HG03460 (cell line): ENCODE measurements around the gene ZNF804A.

Experiments
- ATAC-seq: cut with Tn5 transposase; IDR thresholded peaks from one replicate; pipeline ENCODE4 v1.9.1; 2021; ENCODE audit not compliant: unreplicated experiment

Gene ZNF804A

DNA sequence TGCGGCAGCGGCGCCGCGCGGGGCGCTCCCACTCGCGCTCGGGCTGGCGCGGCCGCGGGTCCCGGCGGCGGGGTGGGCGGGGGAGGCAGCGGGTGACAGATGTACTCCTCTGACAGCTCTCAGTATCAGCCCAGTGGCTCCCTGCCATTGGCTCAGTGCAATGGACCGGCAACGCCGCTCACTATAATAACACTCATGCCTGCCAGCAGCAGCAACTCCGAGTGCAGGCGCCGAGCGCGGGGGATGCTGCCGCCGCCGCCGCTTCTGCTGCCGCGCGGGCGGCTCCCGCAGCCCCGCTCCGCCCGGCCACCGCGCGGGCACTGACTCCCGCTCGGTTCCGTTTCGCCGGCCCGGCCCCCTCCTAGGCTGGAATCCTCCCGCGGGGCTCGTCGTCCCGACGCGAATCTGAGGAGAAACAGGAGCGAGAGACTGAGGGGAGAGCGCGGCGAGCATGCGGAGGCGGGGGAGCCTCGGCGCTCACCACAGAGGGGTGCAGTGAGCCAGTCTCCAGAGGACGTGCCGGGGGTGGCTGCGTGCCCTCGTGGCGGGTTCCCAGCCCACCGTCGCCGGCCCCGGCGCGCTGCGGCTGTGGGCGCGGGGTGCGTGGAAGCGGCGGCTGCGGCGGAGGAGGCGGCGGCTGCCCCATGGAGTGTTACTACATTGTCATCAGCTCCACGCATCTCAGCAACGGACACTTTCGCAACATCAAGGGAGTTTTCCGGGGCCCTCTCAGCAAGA lies at the start of gene ZNF804A:
Gene ZNF804A, plus strand, starts transcription at position 214 of the 738 bp plus-strand sequence. Its CDS starts 431 bp downstream, at position 645.
- ATAC-seq, result peak; percentile 80

GRCh38 chr2:184549153-184549552 lies 49.2 kb upstream of the ZNF804A start:
- no peak for ATAC-seq

DNA sequence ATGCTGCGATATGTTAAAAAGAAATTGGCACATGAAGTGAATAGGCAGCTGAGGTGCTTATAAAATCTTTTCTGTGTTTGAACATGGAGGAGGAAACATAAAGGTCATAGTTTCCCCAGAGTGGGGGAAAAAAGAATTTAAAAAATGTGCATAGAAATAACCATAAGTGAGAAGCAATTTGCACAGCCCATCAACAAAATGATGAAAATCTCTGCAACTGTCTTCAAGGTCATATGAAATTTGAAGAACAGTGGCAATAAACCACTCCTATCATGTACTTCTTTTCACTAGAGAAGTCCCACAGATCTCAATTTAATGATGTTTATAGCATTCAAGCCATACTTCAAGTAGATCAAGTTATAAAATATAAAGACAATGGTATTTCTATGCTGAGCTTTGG lies 46.7 kb upstream of the ZNF804A start:
- ATAC-seq, result no peak

GRCh38 chr2:184554736-184555135 lies 43.6 kb upstream of the ZNF804A start:
- no peak for ATAC-seq

DNA sequence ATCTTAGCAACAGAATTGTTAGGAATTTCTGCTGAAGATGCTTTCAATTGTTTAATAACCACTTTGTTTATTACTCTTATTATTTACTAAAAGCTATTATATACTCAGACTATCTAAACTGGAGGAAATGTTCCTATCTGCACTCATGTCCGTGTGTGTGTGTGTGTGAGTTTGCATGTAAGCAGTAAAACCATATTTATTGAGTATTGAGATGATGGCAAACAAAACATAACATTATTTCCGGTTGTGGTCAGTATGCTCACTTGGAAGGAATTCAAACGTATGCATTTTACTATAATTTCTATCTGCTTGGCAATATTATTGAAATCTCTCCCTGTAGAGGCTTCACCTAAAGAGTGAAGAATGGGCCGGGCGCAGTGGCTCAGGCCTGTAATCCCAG lies 43.0 kb upstream of the ZNF804A start:
- no peak for ATAC-seq

GRCh38 chr2:184556639-184557038 lies 41.7 kb upstream of the ZNF804A start:
- no peak for ATAC-seq

DNA sequence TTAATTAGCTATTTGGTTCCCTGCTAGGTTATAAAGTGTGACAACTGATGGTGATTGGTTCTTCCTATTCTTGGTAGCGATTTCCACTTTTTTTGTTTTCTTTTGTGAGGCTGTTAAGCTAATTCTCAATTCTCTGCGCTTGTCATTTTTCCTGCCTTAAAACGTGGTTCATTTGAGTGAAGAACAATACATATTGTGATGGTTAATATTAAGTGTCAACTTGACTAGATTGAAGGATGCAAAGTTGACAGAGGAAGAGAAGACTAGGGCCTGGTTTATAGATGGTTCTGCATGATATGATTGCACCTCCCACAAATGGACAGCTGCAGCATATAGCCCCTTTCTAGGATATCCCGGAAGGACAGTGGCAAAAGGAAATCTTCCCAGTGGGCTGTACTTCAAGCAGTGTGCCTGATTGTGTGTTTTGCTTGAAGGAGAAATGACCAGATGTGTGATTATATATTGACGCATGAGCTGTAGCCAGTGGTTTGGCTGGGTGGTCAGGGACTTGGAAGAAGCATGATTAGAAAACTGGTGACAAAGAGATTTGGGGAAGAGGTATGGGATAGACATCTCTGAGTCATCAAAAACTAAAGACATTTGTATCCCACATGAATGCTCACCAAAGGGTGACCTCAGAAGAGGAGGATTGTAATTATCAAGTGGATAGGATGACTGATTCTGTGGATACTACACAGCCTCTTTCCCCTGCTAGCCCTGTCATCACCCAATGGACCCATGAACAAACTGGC lies 39.4 kb upstream of the ZNF804A start:
- ATAC-seq, result no peak

DNA sequence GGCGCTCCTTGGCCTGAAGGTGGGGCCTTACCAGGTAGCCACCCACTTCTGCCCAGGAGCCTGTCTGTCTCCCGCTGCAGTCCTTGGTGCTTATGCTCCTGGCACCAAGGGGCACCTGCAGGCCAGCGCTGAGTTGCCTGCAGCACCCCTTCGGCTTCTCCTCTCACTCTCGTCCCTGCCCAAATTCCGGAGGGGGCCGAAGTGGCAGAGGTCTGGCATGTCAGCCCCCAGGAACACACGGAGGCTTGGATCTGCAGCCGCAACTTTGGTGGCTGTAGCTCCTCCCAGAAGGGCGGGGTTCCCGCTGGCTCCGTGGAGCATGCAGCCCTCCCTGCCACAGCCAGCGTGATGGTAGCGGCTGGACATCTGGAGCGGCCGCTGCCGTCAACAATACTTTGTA lies 37.7 kb upstream of the ZNF804A start:
- ATAC-seq, result no peak

DNA sequence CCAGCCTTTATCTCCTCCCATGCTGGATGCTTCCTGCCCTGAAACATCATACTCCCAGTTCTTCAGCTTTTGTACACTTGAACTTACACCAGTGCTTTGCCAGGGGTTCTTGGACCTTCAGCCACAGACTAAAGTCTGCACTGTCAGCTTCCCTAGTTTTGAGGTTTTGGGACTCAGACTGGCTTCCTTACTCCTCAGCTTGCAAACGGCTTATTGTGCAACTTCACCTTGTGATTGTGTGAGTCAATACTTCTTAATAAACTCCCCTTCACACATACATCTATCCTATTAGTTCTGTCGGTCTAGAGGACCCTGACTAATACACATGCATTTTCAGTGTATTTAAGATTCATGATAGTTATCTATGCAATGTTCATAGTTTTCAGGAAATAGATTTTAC lies 35.8 kb upstream of the ZNF804A start:
- ATAC-seq, result no peak

DNA sequence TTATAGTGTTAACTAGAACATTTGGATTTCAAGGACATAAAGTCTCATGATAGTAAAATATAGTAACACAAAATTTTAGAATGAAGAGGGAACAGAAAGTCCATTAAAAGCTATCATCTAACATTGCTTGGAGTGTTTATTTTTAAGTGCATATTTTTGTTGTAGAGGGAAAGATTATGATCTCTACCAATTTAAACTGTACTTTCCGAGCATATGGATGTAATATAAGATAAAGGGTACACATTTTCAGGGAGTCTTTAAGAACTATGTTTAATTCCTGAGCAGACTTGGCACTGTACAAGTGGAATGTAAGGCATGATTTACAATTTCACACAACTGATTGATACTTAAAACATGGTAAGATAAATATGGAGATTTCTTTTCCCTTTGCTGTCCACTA lies 34.2 kb upstream of the ZNF804A start:
- no peak for ATAC-seq

DNA sequence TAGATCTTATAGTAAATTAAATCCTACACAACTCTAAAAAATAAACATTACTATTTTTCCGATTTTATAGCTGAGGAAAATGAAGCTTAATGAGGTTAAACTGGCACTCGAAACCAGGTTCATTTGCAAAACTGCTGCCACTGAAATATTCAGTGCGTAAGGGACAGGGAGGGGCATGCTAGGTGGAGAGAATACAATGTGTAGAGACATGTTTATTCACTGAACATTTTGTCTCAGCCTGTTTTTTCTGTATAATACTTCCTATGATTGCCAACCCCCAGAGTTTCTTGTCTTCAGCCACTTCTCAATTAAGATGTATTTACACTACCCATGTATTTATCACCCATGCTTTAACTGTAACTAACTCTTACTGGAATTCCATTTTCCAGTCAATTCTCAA lies 31.6 kb upstream of the ZNF804A start:
- ATAC-seq, result no peak

GRCh38 chr2:184577056-184577455 lies 21.3 kb upstream of the ZNF804A start:
- ATAC-seq, result no peak

DNA sequence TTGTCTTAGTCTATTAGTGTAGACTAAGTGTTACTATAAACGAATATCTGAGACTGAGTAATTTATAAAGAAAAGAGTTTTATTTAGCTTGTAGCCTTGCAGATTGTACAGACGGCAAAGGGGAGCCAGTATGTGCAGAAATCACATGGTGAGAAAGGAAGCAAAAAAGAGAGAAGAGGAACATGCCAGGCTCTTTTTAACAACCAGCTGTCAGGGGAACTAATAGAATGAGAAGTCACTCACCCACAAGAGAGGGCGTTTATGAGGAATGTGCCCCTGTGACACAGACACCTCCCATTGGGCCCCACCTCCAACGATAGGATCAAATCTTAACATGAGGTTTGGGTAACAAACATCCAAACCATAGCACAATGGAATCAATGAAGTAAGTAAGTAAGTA lies 20.6 kb upstream of the ZNF804A start:
- no peak for ATAC-seq

- no peak for ATAC-seq
Measured at GRCh38 chr2:184579226-184579625, 19.1 kb upstream of the ZNF804A start.

DNA sequence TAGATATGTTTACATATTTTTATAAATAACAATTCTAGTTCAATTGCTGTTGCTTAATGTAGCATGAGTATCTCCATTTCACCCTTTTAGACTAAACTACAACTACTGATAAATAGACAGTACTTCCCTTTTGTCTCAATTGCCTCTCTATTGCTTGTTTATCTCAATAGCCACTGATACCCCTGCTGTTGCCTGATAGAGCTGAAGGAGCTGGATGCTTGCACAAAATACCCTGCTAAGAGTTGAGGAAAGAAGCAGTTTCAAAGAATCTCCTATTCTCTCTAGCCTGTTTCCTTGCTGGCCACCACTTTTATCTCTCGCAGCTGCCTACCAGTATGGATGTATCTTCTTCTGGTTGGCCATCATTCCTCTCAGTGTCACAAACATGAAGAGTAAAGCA lies 16.9 kb upstream of the ZNF804A start:
- ATAC-seq, result no peak

- no peak for ATAC-seq
Measured at GRCh38 chr2:184589261-184589660, 9.1 kb upstream of the ZNF804A start.

DNA sequence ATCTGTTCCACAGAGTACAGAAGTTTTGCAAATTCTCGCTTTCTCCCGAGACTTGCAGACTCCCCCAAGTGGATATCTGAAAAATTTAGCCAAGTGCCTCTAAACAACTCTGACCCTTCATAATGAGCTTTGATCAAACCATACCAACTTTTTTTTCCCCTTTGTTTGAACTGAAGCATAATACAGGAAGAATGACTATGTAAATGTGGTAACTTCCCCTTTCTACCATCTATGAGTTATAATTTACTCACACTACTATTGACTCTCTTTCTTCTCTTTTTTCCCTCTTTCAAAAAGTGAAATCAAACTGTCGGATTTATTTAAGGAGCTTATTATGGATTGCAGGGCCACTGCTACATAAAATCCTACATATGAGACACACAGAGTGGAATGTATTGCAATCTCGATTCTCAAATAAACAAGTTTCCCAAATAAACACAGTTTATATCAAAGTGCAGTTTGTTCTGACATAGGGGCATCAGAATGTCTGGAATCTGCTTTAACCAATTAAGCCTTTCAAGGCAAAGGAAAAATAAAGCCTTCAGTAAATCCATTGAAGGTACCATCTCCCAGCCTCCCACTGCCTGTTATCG lies 1.4 kb upstream of the ZNF804A start:
- no peak for ATAC-seq

DNA sequence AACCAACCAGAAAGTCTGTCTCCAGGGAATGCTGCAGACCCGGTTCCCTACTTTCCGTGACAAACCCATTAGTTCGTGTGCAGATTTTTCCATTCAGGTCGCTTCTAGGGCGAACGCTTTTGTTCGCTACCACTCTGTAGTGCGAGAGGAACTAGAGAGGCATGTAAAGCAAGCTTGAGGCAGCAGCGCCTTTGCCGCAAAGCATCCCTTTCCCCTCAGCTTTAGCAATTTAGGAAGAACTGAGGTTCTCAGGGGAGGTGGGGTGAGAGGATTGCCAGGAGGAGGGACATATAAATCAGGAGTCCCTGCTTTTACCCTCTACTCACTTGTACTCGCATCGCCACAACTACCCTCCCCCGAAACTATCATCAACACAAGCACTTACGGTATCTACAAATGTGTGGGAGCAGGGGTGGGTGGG lies 748 bp upstream of the ZNF804A start:
- ATAC-seq, result no peak

DNA sequence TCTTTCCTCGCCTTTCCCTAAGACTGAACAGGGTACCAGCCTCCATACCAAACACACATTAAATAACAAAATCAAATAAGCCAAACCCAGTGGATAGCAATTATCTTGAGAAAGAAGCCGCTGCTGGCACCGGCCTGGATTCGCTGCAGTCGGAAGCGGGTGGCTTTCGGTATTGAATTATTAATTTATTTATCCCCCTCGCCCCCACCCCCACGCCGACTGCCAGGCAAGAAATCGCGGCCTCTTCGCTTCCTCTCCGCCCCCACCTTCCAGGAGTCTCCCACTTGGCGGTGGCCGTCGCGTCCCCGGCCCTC lies 370 bp upstream of the ZNF804A start:
- ATAC-seq, result no peak

DNA sequence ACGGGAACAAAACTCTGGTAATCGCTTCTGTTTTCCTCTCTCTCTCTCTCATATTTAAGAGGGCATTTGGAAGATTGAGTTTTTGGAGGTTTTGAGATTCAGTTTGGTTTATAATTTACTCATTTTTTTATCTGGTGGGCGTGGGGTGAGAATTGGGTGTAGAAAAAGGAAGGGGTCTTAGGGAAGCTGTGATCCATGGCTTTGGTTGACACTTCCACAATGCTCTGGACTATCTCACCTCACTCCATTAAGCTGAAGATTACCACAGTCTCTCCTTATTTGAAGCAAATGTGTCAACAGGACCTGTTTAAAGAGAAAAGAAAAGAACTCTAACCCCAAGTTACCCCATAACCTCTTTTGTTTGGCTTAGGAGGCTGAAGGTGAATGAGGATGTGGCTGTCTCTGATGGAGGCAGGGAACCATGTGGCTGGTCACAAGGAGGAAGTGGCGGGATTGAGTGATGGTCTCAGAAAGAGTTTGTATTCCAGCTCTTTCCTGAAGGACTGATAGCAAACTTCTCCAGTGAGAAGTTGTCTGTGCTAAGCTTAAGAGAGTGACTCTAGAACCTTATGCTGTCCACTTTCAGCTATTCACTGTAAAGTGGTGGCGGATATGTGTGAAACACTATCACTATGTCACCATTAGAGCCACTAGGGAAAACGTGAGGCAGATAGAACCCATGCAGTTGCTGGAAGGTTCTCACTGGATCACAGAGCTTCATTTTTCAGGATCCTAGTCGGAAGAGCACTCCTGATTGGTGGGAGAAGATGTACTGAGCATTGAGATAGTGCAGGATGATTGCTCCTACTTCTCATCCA lies 934 bp downstream of the ZNF804A start:
- ATAC-seq, result no peak

DNA sequence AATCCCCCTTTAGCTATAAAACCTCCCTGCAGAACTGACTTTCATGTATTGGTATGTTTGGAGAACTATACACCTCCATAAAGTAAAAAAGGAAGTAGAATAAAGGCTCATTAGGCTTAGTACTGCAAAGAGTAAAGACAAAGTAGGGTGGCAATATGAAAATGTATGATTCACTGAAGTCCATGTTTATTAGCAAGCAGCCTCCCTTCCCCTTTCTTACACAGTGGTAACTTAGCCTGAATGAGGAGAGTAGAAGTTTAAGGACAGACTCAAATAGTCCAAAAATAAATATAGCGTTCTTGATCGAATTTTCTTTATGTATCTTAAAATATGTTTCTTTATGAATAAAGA lies 1.5 kb downstream of the ZNF804A start:
- ATAC-seq, result no peak

GRCh38 chr2:184602734-184603133 lies 4.4 kb downstream of the ZNF804A start:
- ATAC-seq, result no peak
